ENCODE results near the gene ALPI.

ALPI gene

DNA sequence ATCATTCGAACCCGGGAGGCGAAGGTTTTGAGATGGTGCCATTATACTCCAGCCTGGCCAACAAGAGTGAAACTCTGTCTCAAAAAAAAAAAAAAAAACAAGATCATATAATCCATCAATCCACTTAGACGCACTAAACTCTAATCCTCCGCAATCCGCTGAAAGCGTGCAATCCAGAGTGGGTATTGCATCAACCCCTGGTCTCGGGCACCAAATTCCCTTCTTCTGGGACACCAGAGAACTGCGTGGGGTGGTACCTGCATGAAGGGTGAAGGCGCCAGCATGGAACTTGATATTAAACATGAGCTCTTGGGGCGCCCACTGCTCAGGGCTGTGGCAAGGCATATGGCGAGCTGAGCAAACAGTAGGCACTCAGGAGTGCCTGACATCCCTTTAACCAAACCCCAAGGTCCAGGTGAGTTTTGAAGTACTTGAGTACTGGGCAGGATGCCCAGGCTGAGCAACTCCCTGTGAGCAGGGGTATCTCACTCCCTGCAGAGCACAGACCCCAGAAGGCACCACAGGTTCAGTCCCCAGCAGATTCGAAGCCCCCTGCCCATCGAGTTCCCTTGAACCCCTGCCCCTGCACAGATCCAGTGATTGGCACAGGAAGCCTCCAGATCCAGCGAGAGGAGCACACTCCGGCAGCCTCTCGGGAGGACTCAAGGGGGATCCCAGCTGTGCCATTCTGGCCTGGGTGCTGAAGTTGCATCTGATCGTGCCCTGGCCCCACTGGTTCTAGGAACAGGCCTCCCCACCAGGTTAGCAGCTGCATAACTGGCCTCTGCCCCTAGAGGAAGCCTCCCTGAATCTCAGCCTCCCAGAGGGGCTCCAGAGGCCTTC is 8.0 kb downstream of the ALPI start:
- DNase-seq (ENCODE audit: low read depth, low spot score) = no peak
- no peak overlapping the region for H3K4me3 ChIP-seq (ENCODE audit: low read depth, low read length)
- TF ChIP-seq, protein P1, sequence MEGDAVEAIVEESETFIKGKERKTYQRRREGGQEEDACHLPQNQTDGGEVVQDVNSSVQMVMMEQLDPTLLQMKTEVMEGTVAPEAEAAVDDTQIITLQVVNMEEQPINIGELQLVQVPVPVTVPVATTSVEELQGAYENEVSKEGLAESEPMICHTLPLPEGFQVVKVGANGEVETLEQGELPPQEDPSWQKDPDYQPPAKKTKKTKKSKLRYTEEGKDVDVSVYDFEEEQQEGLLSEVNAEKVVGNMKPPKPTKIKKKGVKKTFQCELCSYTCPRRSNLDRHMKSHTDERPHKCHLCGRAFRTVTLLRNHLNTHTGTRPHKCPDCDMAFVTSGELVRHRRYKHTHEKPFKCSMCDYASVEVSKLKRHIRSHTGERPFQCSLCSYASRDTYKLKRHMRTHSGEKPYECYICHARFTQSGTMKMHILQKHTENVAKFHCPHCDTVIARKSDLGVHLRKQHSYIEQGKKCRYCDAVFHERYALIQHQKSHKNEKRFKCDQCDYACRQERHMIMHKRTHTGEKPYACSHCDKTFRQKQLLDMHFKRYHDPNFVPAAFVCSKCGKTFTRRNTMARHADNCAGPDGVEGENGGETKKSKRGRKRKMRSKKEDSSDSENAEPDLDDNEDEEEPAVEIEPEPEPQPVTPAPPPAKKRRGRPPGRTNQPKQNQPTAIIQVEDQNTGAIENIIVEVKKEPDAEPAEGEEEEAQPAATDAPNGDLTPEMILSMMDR (IDR thresholded peaks at IDR 0.05; ENCODE audit: low read depth, low read length) = no peak
- in situ Hi-C loops (cut with HindIII; ENCODE audit: low sequenced_read_pairs) = no loop called here

DNA sequence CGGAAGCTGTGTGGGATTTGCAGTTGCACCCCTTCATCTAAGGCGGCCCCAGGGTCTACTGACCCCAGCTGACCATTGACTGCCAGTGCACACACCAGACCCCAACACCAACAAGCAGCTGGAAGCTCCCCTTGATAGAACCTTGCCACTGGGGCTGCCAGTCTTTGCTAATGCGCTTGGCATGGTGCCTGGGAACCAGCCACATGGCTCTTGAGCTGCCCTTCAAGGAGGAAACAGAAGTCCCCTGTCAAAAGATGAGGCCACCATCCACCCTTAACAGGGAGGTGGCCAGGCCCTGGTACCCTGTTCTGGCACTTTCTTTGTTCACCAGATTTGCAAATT is 8.6 kb downstream of the ALPI start:
- DNase-seq (ENCODE audit: low read depth, low spot score) = no peak
- H3K4me3 ChIP-seq (ENCODE audit: low read depth, low read length) = no peak overlapping the region
- in situ Hi-C loops (cut with HindIII; ENCODE audit: low sequenced_read_pairs) = no loop called here
- TF ChIP-seq, protein P1 (IDR thresholded peaks at IDR 0.05; ENCODE audit: low read depth, low read length) = no peak

DNA sequence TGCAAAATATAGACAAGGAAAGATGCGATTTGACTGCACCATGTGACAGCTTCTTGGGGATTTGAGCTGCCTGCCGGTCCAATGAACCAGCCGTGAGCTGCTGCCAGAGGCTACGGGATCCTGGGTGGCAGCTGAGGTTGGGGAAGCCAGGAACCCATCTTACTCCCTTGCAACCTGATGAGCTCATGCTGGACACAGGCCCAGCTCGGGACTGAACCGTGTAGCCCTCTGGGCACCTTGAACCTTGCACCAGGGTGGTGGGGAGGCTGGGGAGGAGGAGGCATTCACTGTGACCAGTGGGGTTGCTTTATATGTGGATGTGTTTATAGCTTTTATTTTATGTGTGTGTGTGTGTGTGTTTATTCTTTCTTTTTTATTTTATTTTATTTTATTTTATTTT is 9.1 kb downstream of the ALPI start:
- in situ Hi-C loops (cut with HindIII; ENCODE audit: low sequenced_read_pairs) = no loop called here
- no peak for DNase-seq (ENCODE audit: low read depth, low spot score)
- H3K4me3 ChIP-seq (ENCODE audit: low read depth, low read length) = no peak overlapping the region
- TF ChIP-seq, protein P1 (IDR thresholded peaks at IDR 0.05; ENCODE audit: low read depth, low read length) = no peak

DNA sequence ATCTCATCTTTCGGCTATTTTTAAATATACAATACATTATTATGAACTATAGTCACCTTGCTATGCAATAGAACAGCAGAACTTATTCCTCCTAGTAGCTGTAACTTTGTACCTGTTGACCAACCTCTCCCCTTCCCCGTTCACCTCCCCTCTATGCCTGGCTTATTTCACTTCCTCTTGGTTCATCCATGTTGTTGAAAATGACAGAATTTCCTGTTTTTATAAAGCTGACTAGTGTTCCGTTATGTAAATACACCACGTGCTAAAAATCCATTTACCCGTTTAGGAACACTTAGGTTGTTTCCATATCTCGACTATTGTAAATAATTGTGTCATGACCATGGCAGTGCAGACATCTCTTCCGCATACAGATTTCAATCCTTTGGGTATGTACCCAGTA is 10.3 kb downstream of the ALPI start:
- in situ Hi-C loops (cut with HindIII; ENCODE audit: low sequenced_read_pairs) = no loop called here
- no peak for DNase-seq (ENCODE audit: low read depth, low spot score)
- TF ChIP-seq, protein P1 (IDR thresholded peaks at IDR 0.05; ENCODE audit: low read depth, low read length) = no peak
- no peak overlapping the region for H3K4me3 ChIP-seq (ENCODE audit: low read depth, low read length)

DNA sequence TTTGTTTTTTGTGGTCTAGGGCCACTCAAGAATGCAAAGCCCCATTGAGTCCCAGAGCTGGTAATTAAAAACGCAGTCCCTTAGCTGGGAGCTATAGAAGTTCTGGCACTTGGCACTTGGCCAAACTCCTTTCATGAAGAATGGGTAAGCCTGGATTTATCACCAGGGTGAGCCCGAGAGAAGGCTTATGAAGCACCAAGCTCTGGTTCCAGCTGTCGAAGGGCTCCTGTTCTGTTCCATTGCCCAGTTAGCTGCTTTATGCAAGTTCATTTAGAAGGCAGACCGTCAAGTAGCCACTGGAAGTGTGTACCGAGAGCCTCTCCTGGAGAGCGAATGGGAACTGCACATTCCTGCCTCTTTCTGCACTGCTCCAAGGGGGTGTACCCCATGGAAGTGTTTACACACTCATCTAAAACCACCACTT is 17.5 kb downstream of the ALPI start:
- no peak for DNase-seq (ENCODE audit: low read depth, low spot score)
- TF ChIP-seq, protein P1 (IDR thresholded peaks at IDR 0.05; ENCODE audit: low read depth, low read length) = no peak
- H3K4me3 ChIP-seq (ENCODE audit: low read depth, low read length) = no peak overlapping the region
- in situ Hi-C loops (cut with HindIII; ENCODE audit: low sequenced_read_pairs) = no loop called here

DNA sequence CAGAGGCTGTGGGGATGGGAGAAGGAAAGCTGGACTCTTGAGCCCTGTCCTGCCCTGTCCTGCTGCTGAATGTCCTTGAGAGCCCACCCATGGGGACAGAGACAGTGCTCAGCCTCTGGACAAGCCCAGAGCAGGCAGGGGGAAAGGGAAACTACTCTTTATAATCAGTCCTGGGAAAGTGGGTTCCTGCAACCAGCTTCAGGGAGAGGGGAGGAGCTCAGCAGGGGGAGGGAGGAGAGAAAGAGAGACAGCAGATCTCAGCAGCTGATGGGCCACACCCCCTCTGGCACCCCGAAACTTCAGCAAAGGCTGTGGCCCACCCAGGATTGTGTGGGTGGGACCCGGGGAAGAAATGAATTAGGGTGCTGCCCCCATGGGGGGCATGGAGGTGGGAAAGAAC is 20.1 kb downstream of the ALPI start:
- TF ChIP-seq, protein P1 (IDR thresholded peaks at IDR 0.05; ENCODE audit: low read depth, low read length) = no peak
- no peak overlapping the region for H3K4me3 ChIP-seq (ENCODE audit: low read depth, low read length)
- DNase-seq (ENCODE audit: low read depth, low spot score) = no peak
- in situ Hi-C loops (cut with HindIII; ENCODE audit: low sequenced_read_pairs) = no loop called here
